GM23338 (cell line): ENCODE results near the gene DHRS3. TPM values are rescaled to one million over a fixed set of nuclear protein-coding genes. Genes with fewer than 3 reads are reported as not detected.

Experiments used
- ATAC-seq: fragments of 200-7000 bp; cut with Tn5 transposase; 3 replicates; pipeline ENCODE4 v1.9.1; 2020
- DNase-seq: peaks from one replicate; pipeline ENCODE4 v3.0.0-alpha.2; 2015; ENCODE audit warnings: low spot score
- H2AFZ ChIP-seq: fragments of 200-600 bp; sonication (generic); 2 replicates; pipeline ENCODE4 v1.8.0; 2016; ENCODE audit warnings: antibody characterized with exemption, mild to moderate bottlenecking, moderate library complexity
- H3F3A ChIP-seq: fragments of 200-600 bp; sonication (generic); replicated peaks from 2 replicates; pipeline ENCODE4 v1.8.0; 2017; ENCODE audit warnings: antibody characterized with exemption, mixed run types, low read depth
- H3K27ac ChIP-seq: fragments of 200-600 bp; sonication (generic); 2 replicates; pipeline ENCODE4 v1.6.1; 2016; ENCODE audit warnings: low read depth
- H3K27me3 ChIP-seq: fragments of 200-600 bp; sonication (generic); 2 replicates; pipeline ENCODE4 v1.8.0; 2016; ENCODE audit warnings: mild to moderate bottlenecking, mixed run types, moderate library complexity; ENCODE audit not compliant: insufficient read depth
- H3K36me3 ChIP-seq: fragments of 200-600 bp; sonication (generic); 2 replicates; pipeline ENCODE4 v1.8.0; 2016; ENCODE audit warnings: mild to moderate bottlenecking; ENCODE audit not compliant: insufficient read depth
- H3K4me1 ChIP-seq: fragments of 200-600 bp; sonication (generic); 2 replicates; pipeline ENCODE4 v1.8.0; 2016; ENCODE audit warnings: mild to moderate bottlenecking, moderate library complexity; ENCODE audit not compliant: insufficient read depth
- H3K4me2 ChIP-seq: fragments of 200-600 bp; sonication (generic); 2 replicates; pipeline ENCODE4 v1.7.1; 2017; ENCODE audit warnings: mixed run types
- H3K4me3 ChIP-seq: fragments of 200-600 bp; sonication (generic); 2 replicates; pipeline ENCODE4 v1.6.1; 2016; ENCODE audit warnings: mixed run types
- H3K79me2 ChIP-seq: fragments of 200-600 bp; sonication (generic); replicated peaks from 2 replicates; pipeline ENCODE4 v1.8.0; 2017; ENCODE audit warnings: mild to moderate bottlenecking; ENCODE audit not compliant: insufficient read depth
- H3K9me2 ChIP-seq: fragments of 200-600 bp; sonication (generic); 2 replicates; pipeline ENCODE4 v1.8.0; 2017; ENCODE audit not compliant: insufficient read depth
- H4K20me1 ChIP-seq: fragments of 200-600 bp; sonication (generic); replicated peaks from 2 replicates; pipeline ENCODE4 v1.8.0; 2017; ENCODE audit warnings: mild to moderate bottlenecking; ENCODE audit not compliant: insufficient read depth
- H3K27ac Mint-ChIP-seq: 2 replicates; pipeline ENCODE4 v1.8.0; 2020; ENCODE audit warnings: inconsistent platforms, mild to moderate bottlenecking, moderate library complexity, mixed read lengths
- H3K27me3 Mint-ChIP-seq: 3 replicates; pipeline ENCODE4 v1.8.0; 2022; ENCODE audit warnings: low read depth, mild to moderate bottlenecking, moderate library complexity, mixed read lengths, inconsistent platforms; ENCODE audit not compliant: insufficient read depth, poor library complexity
- H3K36me3 Mint-ChIP-seq: 3 replicates; pipeline ENCODE4 v1.8.0; 2021; ENCODE audit warnings: low read depth, mild to moderate bottlenecking, inconsistent platforms, moderate library complexity, mixed read lengths
- H3K4me1 Mint-ChIP-seq: 3 replicates; pipeline ENCODE4 v1.8.0; 2020; ENCODE audit warnings: mild to moderate bottlenecking, inconsistent platforms, mixed read lengths
- H3K4me3 Mint-ChIP-seq: 3 replicates; pipeline ENCODE4 v1.8.0; 2021; ENCODE audit warnings: moderate library complexity, mild to moderate bottlenecking, inconsistent platforms, mixed read lengths
- H3K9me3 Mint-ChIP-seq: 3 replicates; pipeline ENCODE4 v1.8.0; 2020; ENCODE audit warnings: moderate library complexity, mild to moderate bottlenecking, inconsistent platforms, mixed read lengths
- CREB1 ChIP-seq: fragments of 250-450 bp; sonication (Bioruptor Pico); IDR thresholded peaks from 2 replicates; pipeline ENCODE4 v1.5.0; 2020; ENCODE audit warnings: low read depth, mild to moderate bottlenecking, moderate library complexity
- EZH2 ChIP-seq: fragments of 200-600 bp; sonication (generic); IDR thresholded peaks from one replicate; pipeline ENCODE4 v1.8.0; 2017; ENCODE audit warnings: antibody characterized with exemption, mild to moderate bottlenecking, low read depth; ENCODE audit not compliant: unreplicated experiment
- EZH2phosphoT487 ChIP-seq: fragments of 200-600 bp; sonication (generic); IDR thresholded peaks from one replicate; pipeline ENCODE4 v1.8.1; 2018; ENCODE audit warnings: antibody characterized with exemption; ENCODE audit not compliant: unreplicated experiment
- JUNB ChIP-seq: IDR thresholded peaks from one replicate; pipeline ENCODE4 v1.6.1; 2016; ENCODE audit warnings: antibody characterized with exemption; ENCODE audit not compliant: unreplicated experiment
- NANOG ChIP-seq: IDR thresholded peaks from 2 replicates; pipeline ENCODE4 v1.6.1; 2016; ENCODE audit warnings: antibody characterized with exemption, borderline replicate concordance
- POLR2AphosphoS5 ChIP-seq: IDR thresholded peaks from 2 replicates; pipeline ENCODE4 v1.6.1; 2016; ENCODE audit warnings: antibody characterized with exemption, low read depth
- STAT1 ChIP-seq: IDR thresholded peaks from one replicate; pipeline ENCODE4 v1.6.1; 2016; ENCODE audit warnings: antibody characterized with exemption; ENCODE audit not compliant: unreplicated experiment
- polyA plus RNA-seq: library from polyadenylated mRNA; unstranded; fragments of >200 nt; fragmentation: Nextera tagmentation; extraction: Ambion mirVana; gene quantifications from 2 replicates; pipeline ENCODE4 v1.2.1, GENCODE V29; 2016
- total RNA-seq: library from RNA; depleted of rRNA; stranded (reverse); fragments of >200 nt; shearing (Covaris generic); gene quantifications from 2 replicates; pipeline ENCODE4 v1.2.3, GENCODE V29; 2014
- TF ChIP-seq, protein P1 (sequence below): fragments of 250-450 bp; sonication (Bioruptor Pico); IDR thresholded peaks from 2 replicates; pipeline ENCODE4 v1.5.0; 2020; ENCODE audit warnings: mild to moderate bottlenecking, moderate library complexity
- TF ChIP-seq, protein P2 (sequence below): IDR thresholded peaks from 2 replicates; pipeline ENCODE4 v1.6.1; 2016; ENCODE audit warnings: antibody characterized with exemption

DHRS3 gene
- total and polyA plus RNA-seq, 2 experiments from 2014 or later = 21.0 to 26.0 TPM

DNA sequence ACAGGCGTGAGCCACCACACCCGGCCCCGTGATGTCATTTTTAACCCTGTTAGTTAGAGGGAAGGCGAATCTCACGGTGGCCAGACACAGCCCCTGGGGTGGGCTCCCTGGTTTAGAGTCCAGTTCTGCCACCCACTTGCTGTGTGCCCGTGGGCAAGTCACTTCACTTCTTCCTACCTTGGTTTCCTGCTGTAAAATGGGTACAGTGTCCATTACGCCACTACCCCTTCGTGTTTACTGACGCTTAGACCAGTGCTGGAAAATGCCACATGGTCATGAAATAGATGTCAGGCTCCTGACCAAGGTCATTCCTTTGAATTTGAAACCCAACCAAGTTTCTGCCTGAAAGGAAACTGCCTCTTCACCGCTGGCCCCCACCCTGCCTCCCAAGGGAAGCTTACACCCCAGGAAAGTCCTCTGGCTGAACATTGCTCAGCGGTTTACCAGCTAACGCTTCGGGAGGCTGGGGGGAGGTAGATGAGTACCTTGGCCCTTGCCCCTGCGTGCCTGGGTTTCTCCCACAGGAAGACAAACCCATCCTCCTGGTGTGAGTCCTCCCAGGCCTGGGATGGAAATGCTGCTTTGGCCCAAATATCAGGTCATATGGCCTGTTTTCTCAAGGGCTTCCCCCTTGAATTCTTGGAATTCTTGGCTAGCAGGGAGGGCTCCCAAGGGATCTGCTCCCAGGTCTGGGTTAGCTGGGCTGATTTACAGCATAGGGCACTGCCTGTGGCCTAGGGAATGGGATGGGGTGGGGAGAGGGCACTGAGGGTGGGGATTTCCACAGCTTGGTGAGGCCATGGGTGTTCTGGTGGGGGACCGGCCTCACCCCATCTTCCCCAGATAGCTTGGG, 18.3 kb upstream of the DHRS3 start:
- H4K20me1 ChIP-seq = no peaks in the 10 kb centered on the region
- TF ChIP-seq EZH2 (no peak), JUNB (no peak), POLR2AphosphoS5 (no peak), CREB1 (CRISPR knock-in tag) (no peak), EZH2phosphoT487 (no peak), STAT1 (no peak), NANOG (no peak)
- TF ChIP-seq, protein P1, sequence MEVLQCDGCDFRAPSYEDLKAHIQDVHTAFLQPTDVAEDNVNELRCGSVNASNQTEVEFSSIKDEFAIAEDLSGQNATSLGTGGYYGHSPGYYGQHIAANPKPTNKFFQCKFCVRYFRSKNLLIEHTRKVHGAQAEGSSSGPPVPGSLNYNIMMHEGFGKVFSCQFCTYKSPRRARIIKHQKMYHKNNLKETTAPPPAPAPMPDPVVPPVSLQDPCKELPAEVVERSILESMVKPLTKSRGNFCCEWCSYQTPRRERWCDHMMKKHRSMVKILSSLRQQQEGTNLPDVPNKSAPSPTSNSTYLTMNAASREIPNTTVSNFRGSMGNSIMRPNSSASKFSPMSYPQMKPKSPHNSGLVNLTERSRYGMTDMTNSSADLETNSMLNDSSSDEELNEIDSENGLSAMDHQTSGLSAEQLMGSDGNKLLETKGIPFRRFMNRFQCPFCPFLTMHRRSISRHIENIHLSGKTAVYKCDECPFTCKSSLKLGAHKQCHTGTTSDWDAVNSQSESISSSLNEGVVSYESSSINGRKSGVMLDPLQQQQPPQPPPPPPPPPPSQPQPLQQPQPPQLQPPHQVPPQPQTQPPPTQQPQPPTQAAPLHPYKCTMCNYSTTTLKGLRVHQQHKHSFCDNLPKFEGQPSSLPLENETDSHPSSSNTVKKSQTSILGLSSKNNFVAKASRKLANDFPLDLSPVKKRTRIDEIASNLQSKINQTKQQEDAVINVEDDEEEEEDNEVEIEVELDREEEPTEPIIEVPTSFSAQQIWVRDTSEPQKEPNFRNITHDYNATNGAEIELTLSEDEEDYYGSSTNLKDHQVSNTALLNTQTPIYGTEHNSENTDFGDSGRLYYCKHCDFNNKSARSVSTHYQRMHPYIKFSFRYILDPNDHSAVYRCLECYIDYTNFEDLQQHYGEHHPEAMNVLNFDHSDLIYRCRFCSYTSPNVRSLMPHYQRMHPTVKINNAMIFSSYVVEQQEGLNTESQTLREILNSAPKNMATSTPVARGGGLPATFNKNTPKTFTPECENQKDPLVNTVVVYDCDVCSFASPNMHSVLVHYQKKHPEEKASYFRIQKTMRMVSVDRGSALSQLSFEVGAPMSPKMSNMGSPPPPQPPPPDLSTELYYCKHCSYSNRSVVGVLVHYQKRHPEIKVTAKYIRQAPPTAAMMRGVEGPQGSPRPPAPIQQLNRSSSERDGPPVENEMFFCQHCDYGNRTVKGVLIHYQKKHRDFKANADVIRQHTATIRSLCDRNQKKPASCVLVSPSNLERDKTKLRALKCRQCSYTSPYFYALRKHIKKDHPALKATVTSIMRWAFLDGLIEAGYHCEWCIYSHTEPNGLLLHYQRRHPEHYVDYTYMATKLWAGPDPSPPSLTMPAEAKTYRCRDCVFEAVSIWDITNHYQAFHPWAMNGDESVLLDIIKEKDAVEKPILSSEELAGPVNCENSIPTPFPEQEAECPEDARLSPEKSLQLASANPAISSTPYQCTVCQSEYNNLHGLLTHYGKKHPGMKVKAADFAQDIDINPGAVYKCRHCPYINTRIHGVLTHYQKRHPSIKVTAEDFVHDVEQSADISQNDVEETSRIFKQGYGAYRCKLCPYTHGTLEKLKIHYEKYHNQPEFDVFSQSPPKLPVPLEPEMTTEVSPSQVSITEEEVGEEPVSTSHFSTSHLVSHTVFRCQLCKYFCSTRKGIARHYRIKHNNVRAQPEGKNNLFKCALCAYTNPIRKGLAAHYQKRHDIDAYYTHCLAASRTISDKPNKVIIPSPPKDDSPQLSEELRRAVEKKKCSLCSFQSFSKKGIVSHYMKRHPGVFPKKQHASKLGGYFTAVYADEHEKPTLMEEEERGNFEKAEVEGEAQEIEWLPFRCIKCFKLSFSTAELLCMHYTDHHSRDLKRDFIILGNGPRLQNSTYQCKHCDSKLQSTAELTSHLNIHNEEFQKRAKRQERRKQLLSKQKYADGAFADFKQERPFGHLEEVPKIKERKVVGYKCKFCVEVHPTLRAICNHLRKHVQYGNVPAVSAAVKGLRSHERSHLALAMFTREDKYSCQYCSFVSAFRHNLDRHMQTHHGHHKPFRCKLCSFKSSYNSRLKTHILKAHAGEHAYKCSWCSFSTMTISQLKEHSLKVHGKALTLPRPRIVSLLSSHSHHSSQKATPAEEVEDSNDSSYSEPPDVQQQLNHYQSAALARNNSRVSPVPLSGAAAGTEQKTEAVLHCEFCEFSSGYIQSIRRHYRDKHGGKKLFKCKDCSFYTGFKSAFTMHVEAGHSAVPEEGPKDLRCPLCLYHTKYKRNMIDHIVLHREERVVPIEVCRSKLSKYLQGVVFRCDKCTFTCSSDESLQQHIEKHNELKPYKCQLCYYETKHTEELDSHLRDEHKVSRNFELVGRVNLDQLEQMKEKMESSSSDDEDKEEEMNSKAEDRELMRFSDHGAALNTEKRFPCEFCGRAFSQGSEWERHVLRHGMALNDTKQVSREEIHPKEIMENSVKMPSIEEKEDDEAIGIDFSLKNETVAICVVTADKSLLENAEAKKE (CRISPR knock-in tag) = no peak
- TF ChIP-seq, protein P2, sequence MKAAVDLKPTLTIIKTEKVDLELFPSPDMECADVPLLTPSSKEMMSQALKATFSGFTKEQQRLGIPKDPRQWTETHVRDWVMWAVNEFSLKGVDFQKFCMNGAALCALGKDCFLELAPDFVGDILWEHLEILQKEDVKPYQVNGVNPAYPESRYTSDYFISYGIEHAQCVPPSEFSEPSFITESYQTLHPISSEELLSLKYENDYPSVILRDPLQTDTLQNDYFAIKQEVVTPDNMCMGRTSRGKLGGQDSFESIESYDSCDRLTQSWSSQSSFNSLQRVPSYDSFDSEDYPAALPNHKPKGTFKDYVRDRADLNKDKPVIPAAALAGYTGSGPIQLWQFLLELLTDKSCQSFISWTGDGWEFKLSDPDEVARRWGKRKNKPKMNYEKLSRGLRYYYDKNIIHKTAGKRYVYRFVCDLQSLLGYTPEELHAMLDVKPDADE = no peak
- no peaks in the 10 kb centered on the region for H3K27me3 ChIP-seq
- Mint-ChIP-seq H3K4me3 (no peak overlapping the region), H3K4me1 (peaks cover 9% of the 10 kb centered on the region; the same call in 2 of the 3 replicates), H3K27me3 (peaks cover 11% of the 10 kb centered on the region), H3K9me3 (peaks cover 67% of the 10 kb centered on the region), H3K27ac (no peak overlapping the region), H3K36me3 (peaks cover 44% of the 10 kb centered on the region)
- peaks cover 28% of the 10 kb centered on the region for H3K4me1 ChIP-seq
- H2AFZ ChIP-seq = no peak overlapping the region
- no peaks in the 10 kb centered on the region for H3K9me2 ChIP-seq
- H3K27ac ChIP-seq = peak overlapping the region; percentile 51; the same call in 1 of the 2 replicates
- H3F3A ChIP-seq = peaks cover 4% of the 10 kb centered on the region; the same call in 1 of the 2 replicates
- peak; percentile 95 for ATAC-seq
- no peaks in the 10 kb centered on the region for H3K79me2 ChIP-seq
- DNase-seq = peak; percentile 80
- H3K4me3 ChIP-seq = no peak overlapping the region
- H3K4me2 ChIP-seq = 0 out of 2 replicates have a peak overlapping the region, but pooled peaks have one; percentile 6
- H3K36me3 ChIP-seq = peaks cover 16% of the 10 kb centered on the region; the same call in 1 of the 2 replicates
